ENCODE data around the gene FGG.

GRCh38 chr4:154631828-154632227 is 19.4 kb upstream of the FGG start:
- TF ChIP-seq RELA (IDR thresholded peaks at IDR 0.05; ENCODE audit: borderline replicate concordance, partially characterized antibody) (no peak), CTCF (IDR thresholded peaks at IDR 0.05 in 2 of 3, conservative IDR thresholded peaks at IDR 0.05 in 1 of 3; ENCODE audit: control insufficient read depth in 2 of 3, extremely low read depth in 1 of 3, insufficient read depth in 1 of 3, low read depth in 3 of 3, low read length in 3 of 3) (no peak), HDAC6 (IDR thresholded peaks at IDR 0.05; ENCODE audit: unreplicated experiment) (no peak), EGR1 (IDR thresholded peaks at IDR 0.05; ENCODE audit: borderline replicate concordance in 1 of 2, low read depth in 2 of 2, low read length in 2 of 2) (no peak), BHLHE40 (IDR thresholded peaks at IDR 0.05; ENCODE audit: borderline replicate concordance in 1 of 2, low read depth in 2 of 2, low read length in 1 of 2) (no peak), BRCA1 (IDR thresholded peaks at IDR 0.05; ENCODE audit: low read depth, low read length) (no peak), POLR2A (IDR thresholded peaks at IDR 0.05; ENCODE audit: low read depth, low read length) (no peak), E2F4 (IDR thresholded peaks at IDR 0.05; ENCODE audit: low read depth, low read length) (no peak), JUND (IDR thresholded peaks at IDR 0.05; ENCODE audit: low read depth, low read length) (no peak), MEF2A (IDR thresholded peaks at IDR 0.05; ENCODE audit: insufficient read depth, low read depth, low read length) (no peak), EZH2 (IDR thresholded peaks at IDR 0.05; ENCODE audit: borderline replicate concordance, control insufficient read depth, low read depth, low read length) (no peak)

Measured in GM12878 (cell line).